GM23338 (cell line): Measurements from ENCODE around the gene EREG. TPM values are rescaled to one million over a fixed set of nuclear protein-coding genes. Genes with fewer than 3 reads are reported as not detected.

Experiments
- ATAC-seq: fragments of 200-7000 bp; cut with Tn5 transposase; 3 replicates; pipeline ENCODE4 v1.9.1; 2020
- DNase-seq: peaks from one replicate; pipeline ENCODE4 v3.0.0-alpha.2; 2015; ENCODE audit warnings: low spot score
- H2AFZ ChIP-seq: fragments of 200-600 bp; sonication (generic); 2 replicates; pipeline ENCODE4 v1.8.0; 2016; ENCODE audit warnings: antibody characterized with exemption, mild to moderate bottlenecking, moderate library complexity
- H3F3A ChIP-seq: fragments of 200-600 bp; sonication (generic); replicated peaks from 2 replicates; pipeline ENCODE4 v1.8.0; 2017; ENCODE audit warnings: antibody characterized with exemption, mixed run types, low read depth
- H3K27ac ChIP-seq: fragments of 200-600 bp; sonication (generic); 2 replicates; pipeline ENCODE4 v1.6.1; 2016; ENCODE audit warnings: low read depth
- H3K27me3 ChIP-seq: fragments of 200-600 bp; sonication (generic); 2 replicates; pipeline ENCODE4 v1.8.0; 2016; ENCODE audit warnings: mild to moderate bottlenecking, mixed run types, moderate library complexity; ENCODE audit not compliant: insufficient read depth
- H3K36me3 ChIP-seq: fragments of 200-600 bp; sonication (generic); 2 replicates; pipeline ENCODE4 v1.8.0; 2016; ENCODE audit warnings: mild to moderate bottlenecking; ENCODE audit not compliant: insufficient read depth
- H3K4me1 ChIP-seq: fragments of 200-600 bp; sonication (generic); 2 replicates; pipeline ENCODE4 v1.8.0; 2016; ENCODE audit warnings: mild to moderate bottlenecking, moderate library complexity; ENCODE audit not compliant: insufficient read depth
- H3K4me2 ChIP-seq: fragments of 200-600 bp; sonication (generic); 2 replicates; pipeline ENCODE4 v1.7.1; 2017; ENCODE audit warnings: mixed run types
- H3K4me3 ChIP-seq: fragments of 200-600 bp; sonication (generic); 2 replicates; pipeline ENCODE4 v1.6.1; 2016; ENCODE audit warnings: mixed run types
- H3K79me2 ChIP-seq: fragments of 200-600 bp; sonication (generic); replicated peaks from 2 replicates; pipeline ENCODE4 v1.8.0; 2017; ENCODE audit warnings: mild to moderate bottlenecking; ENCODE audit not compliant: insufficient read depth
- H3K9me2 ChIP-seq: fragments of 200-600 bp; sonication (generic); 2 replicates; pipeline ENCODE4 v1.8.0; 2017; ENCODE audit not compliant: insufficient read depth
- H4K20me1 ChIP-seq: fragments of 200-600 bp; sonication (generic); replicated peaks from 2 replicates; pipeline ENCODE4 v1.8.0; 2017; ENCODE audit warnings: mild to moderate bottlenecking; ENCODE audit not compliant: insufficient read depth
- H3K27ac Mint-ChIP-seq: 2 replicates; pipeline ENCODE4 v1.8.0; 2020; ENCODE audit warnings: inconsistent platforms, mild to moderate bottlenecking, moderate library complexity, mixed read lengths
- H3K27me3 Mint-ChIP-seq: 3 replicates; pipeline ENCODE4 v1.8.0; 2022; ENCODE audit warnings: low read depth, mild to moderate bottlenecking, moderate library complexity, mixed read lengths, inconsistent platforms; ENCODE audit not compliant: insufficient read depth, poor library complexity
- H3K36me3 Mint-ChIP-seq: 3 replicates; pipeline ENCODE4 v1.8.0; 2021; ENCODE audit warnings: low read depth, mild to moderate bottlenecking, inconsistent platforms, moderate library complexity, mixed read lengths
- H3K4me1 Mint-ChIP-seq: 3 replicates; pipeline ENCODE4 v1.8.0; 2020; ENCODE audit warnings: mild to moderate bottlenecking, inconsistent platforms, mixed read lengths
- H3K4me3 Mint-ChIP-seq: 3 replicates; pipeline ENCODE4 v1.8.0; 2021; ENCODE audit warnings: moderate library complexity, mild to moderate bottlenecking, inconsistent platforms, mixed read lengths
- H3K9me3 Mint-ChIP-seq: 3 replicates; pipeline ENCODE4 v1.8.0; 2020; ENCODE audit warnings: moderate library complexity, mild to moderate bottlenecking, inconsistent platforms, mixed read lengths
- CREB1 ChIP-seq: fragments of 250-450 bp; sonication (Bioruptor Pico); IDR thresholded peaks from 2 replicates; pipeline ENCODE4 v1.5.0; 2020; ENCODE audit warnings: low read depth, mild to moderate bottlenecking, moderate library complexity
- EZH2 ChIP-seq: fragments of 200-600 bp; sonication (generic); IDR thresholded peaks from one replicate; pipeline ENCODE4 v1.8.0; 2017; ENCODE audit warnings: antibody characterized with exemption, mild to moderate bottlenecking, low read depth; ENCODE audit not compliant: unreplicated experiment
- EZH2phosphoT487 ChIP-seq: fragments of 200-600 bp; sonication (generic); IDR thresholded peaks from one replicate; pipeline ENCODE4 v1.8.1; 2018; ENCODE audit warnings: antibody characterized with exemption; ENCODE audit not compliant: unreplicated experiment
- JUNB ChIP-seq: IDR thresholded peaks from one replicate; pipeline ENCODE4 v1.6.1; 2016; ENCODE audit warnings: antibody characterized with exemption; ENCODE audit not compliant: unreplicated experiment
- NANOG ChIP-seq: IDR thresholded peaks from 2 replicates; pipeline ENCODE4 v1.6.1; 2016; ENCODE audit warnings: antibody characterized with exemption, borderline replicate concordance
- POLR2AphosphoS5 ChIP-seq: IDR thresholded peaks from 2 replicates; pipeline ENCODE4 v1.6.1; 2016; ENCODE audit warnings: antibody characterized with exemption, low read depth
- REST ChIP-seq: IDR thresholded peaks from one replicate; pipeline ENCODE4 v1.6.1; 2018; ENCODE audit warnings: antibody characterized with exemption; ENCODE audit not compliant: unreplicated experiment
- ZNF114 ChIP-seq: fragments of 250-450 bp; sonication (Bioruptor Pico); IDR thresholded peaks from 2 replicates; pipeline ENCODE4 v1.5.0; 2020; ENCODE audit warnings: mild to moderate bottlenecking, moderate library complexity
- ZNF331 ChIP-seq: fragments of 250-450 bp; sonication (Bioruptor Pico); IDR thresholded peaks from 2 replicates; pipeline ENCODE4 v1.5.0; 2020; ENCODE audit warnings: low read depth, mild to moderate bottlenecking, moderate library complexity
- polyA plus RNA-seq: library from polyadenylated mRNA; unstranded; fragments of >200 nt; fragmentation: Nextera tagmentation; extraction: Ambion mirVana; gene quantifications from 2 replicates; pipeline ENCODE4 v1.2.1, GENCODE V29; 2016
- total RNA-seq: library from RNA; depleted of rRNA; stranded (reverse); fragments of >200 nt; shearing (Covaris generic); gene quantifications from 2 replicates; pipeline ENCODE4 v1.2.3, GENCODE V29; 2014
- TF ChIP-seq, protein P1 (sequence below): IDR thresholded peaks from 2 replicates; pipeline ENCODE4 v1.6.1; 2016; ENCODE audit warnings: antibody characterized with exemption
- TF ChIP-seq, protein P2 (sequence below), 2 experiments: fragments of 200-600 bp in 1 of 2; sonication (generic) in 1 of 2; conservative IDR thresholded peaks; 2 replicates each; pipeline versions ENCODE4 v1.5.1 to v1.6.1; 2016 to 2017; ENCODE audit warnings: antibody characterized with exemption in 2 of 2, low read depth in 2 of 2, mild to moderate bottlenecking in 2 of 2, moderate library complexity in 1 of 2

Gene EREG
- total and polyA plus RNA-seq, 2 experiments from 2014 or later, result not detected

GRCh38 chr4:74328501-74328900 is 36.4 kb upstream of the EREG start (continued):
- TF ChIP-seq REST (no peak), EZH2phosphoT487 (no peak), ZNF331 (CRISPR knock-in tag) (no peak), POLR2AphosphoS5 (no peak), NANOG (no peak), JUNB (no peak), CREB1 (CRISPR knock-in tag) (no peak)
- TF ChIP-seq, protein P1, sequence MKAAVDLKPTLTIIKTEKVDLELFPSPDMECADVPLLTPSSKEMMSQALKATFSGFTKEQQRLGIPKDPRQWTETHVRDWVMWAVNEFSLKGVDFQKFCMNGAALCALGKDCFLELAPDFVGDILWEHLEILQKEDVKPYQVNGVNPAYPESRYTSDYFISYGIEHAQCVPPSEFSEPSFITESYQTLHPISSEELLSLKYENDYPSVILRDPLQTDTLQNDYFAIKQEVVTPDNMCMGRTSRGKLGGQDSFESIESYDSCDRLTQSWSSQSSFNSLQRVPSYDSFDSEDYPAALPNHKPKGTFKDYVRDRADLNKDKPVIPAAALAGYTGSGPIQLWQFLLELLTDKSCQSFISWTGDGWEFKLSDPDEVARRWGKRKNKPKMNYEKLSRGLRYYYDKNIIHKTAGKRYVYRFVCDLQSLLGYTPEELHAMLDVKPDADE, result no peak
- TF ChIP-seq, protein P2, sequence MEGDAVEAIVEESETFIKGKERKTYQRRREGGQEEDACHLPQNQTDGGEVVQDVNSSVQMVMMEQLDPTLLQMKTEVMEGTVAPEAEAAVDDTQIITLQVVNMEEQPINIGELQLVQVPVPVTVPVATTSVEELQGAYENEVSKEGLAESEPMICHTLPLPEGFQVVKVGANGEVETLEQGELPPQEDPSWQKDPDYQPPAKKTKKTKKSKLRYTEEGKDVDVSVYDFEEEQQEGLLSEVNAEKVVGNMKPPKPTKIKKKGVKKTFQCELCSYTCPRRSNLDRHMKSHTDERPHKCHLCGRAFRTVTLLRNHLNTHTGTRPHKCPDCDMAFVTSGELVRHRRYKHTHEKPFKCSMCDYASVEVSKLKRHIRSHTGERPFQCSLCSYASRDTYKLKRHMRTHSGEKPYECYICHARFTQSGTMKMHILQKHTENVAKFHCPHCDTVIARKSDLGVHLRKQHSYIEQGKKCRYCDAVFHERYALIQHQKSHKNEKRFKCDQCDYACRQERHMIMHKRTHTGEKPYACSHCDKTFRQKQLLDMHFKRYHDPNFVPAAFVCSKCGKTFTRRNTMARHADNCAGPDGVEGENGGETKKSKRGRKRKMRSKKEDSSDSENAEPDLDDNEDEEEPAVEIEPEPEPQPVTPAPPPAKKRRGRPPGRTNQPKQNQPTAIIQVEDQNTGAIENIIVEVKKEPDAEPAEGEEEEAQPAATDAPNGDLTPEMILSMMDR (conservative IDR thresholded peaks at IDR 0.05; ENCODE audit: low read depth in 2 of 2), result no peak

DNA sequence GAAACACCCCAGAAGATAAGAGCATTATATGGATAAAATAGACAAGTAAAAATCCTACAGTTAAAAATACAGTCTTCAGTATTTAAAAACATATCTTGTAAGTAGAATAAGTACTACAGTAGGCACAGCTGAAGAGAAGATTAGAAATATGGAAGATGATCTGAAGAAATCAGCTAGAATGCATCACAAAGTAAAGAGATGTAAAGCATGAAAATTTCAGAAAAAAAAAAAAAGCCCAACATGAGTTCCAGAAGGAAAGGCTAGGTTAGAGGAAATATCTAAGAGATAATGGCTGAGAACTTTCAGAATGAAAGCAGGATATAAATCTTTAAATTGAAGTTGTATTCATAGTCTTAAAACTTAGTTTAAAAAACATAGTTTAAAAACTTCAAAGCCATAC is 35.6 kb upstream of the EREG start:
- no peaks in the 10 kb centered on the region for H4K20me1 ChIP-seq
- peaks cover 3% of the 10 kb centered on the region; the same call in 1 of the 2 replicates for H3K4me1 ChIP-seq
- no peak overlapping the region for H3K27ac ChIP-seq
- H3K9me2 ChIP-seq, result no peaks in the 10 kb centered on the region
- no peaks in the 10 kb centered on the region for H3K79me2 ChIP-seq
- Mint-ChIP-seq H3K27me3 (no peaks in the 10 kb centered on the region), H3K9me3 (peaks cover 4% of the 10 kb centered on the region; the same call in 2 of the 3 replicates), H3K36me3 (peaks cover under 1% of the 10 kb centered on the region; the same call in 1 of the 3 replicates), H3K4me1 (peaks cover 5% of the 10 kb centered on the region; the same call in 1 of the 3 replicates), H3K4me3 (no peak overlapping the region), H3K27ac (no peak overlapping the region)
- H3F3A ChIP-seq, result no peaks in the 10 kb centered on the region
- no peak for TF ChIP-seq ZNF331 (CRISPR knock-in tag)
- TF ChIP-seq POLR2AphosphoS5, result no peak
- TF ChIP-seq EZH2, result no peak
- TF ChIP-seq, protein P1, result no peak
- TF ChIP-seq EZH2phosphoT487, result no peak
- no peak for TF ChIP-seq CREB1 (CRISPR knock-in tag)
- no peak for TF ChIP-seq ZNF114 (CRISPR knock-in tag)
- TF ChIP-seq NANOG, result no peak
- H3K27me3 ChIP-seq, result no peaks in the 10 kb centered on the region
- H3K4me2 ChIP-seq, result no peak overlapping the region
- no peak for DNase-seq
- no peak for ATAC-seq
- H3K4me3 ChIP-seq, result no peak overlapping the region
- no peak overlapping the region for H2AFZ ChIP-seq
- H3K36me3 ChIP-seq, result no peaks in the 10 kb centered on the region
